DMS114 treated with DMSO at 0.1 percent for 48 hours (cell line): ENCODE results near the gene LEFTY1.
A peak's percentile ranks its signal among the peaks of the same experiment; 100 is the strongest.
"Not testable (repeated sequence)": the region's sequence is repeated elsewhere in the genome, so short reads cannot be mapped to it uniquely, and the experiment has no call there.

Experiments used
- DNase-seq: peaks from one replicate; lab custom pipeline; 2025; ENCODE audit not compliant: unreplicated experiment; lab: John Stamatoyannopoulos, UW

The LEFTY1 gene

DNA sequence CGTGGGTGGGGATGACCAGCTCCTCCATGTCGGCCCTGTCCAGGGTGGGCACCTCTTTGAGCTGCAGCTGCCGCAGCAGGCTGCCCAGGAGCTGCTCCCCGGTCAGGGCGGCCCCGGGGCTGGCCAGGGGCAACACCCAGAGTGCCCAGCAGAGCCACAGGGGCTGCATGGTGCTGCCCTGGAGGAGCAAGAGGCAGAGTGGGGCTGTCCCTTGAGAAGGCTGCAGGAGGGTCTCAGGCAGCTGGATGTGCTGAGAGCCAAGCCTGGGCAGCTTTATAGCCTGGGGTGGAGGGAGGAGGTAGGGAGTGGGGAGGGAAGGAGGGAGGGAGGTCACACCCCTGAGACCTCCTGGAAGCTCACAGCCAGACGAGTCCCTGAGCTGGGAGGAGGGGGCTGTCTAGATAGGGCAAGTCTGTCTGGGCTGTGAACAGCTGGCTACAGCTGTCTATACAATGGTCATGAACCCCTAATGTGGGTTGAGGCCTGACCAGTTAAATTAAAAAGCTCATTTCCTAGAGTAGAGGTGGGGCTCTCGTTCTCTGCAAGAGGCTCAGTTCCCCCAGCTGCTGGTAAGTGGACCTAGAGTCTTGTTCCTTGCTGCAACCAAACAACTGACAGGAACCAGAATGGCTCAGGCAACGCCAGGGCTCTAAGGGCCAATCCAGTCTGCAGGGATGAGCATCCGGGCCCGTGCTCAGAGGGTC lies at the start of gene LEFTY1:
LEFTY1 (minus strand) TSS at position 249 of the 704 bp plus-strand sequence; CDS start at position 169, 80 bp downstream.
- no peak for DNase-seq

DNA sequence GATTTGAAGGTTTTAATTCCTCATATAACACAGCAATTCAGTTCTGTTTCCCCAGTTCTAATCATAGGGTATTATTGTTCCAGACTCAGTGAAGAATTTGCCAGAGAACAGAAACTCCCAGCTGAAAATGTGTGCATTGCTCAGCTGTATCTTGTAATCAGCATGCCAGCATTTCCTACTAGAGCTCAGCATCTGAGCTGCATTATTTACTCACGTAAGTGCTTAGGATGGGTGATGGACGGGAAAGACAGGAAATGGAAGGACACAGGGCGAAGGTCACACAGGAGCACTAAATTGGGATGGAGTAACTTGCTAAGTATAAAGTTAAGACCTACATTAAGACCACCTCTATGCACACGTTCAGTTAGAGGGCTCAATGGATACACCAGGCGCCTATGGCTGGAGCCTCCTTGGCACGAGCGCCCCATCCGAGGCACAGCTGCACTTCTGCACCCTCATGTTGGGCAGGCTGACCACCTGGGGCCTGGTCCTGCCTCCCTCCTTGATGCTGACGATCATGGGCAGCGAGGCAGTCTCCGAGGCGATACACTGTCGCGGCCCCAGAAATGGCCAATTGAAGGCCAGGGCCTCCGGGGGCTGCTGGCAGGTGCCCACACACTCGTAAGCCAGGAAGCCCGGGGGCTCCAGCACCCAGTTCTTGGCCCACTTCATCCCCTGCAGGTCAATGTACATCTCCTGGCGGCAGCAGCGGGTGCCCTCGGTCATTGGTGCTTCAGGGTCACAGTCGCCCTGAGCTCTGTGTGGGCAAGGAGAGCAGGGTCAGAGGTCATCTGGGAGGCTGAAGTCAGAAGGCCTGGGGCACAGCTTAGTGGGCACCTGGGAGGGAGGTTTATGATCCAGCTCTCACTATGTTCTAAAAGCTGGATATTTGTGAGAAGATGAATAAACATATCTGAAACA lies 48.4 kb upstream of the LEFTY1 start:
- DNase-seq = no peak

GRCh38 chr1:225936523-225936922 lies 47.6 kb upstream of the LEFTY1 start:
- no peak for DNase-seq

GRCh38 chr1:225936086-225936485 lies 47.1 kb upstream of the LEFTY1 start:
- not testable (repeated sequence) for DNase-seq

- no peak for DNase-seq
These were observed 45.8 kb upstream of the LEFTY1 start for GRCh38 chr1:225934711-225935110.

DNA sequence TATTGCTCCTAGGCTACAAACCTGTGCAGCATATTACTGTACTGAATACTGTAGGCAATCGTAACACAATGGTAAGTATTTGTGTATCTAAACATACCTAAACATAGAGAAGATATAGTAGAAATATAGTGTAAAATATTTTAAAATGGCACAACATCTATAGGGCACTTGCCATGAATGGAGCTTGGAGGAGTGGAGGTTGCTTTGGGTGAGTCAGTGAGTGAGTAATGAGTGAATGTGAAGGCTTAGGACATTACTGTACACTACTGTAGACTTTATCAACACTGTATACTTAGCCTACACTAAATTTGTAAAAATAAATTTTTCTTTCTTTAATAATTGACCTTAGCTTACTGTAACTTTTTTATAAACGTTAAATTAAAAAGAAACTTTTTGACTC lies 44.1 kb upstream of the LEFTY1 start:
- DNase-seq = no peak

DNA sequence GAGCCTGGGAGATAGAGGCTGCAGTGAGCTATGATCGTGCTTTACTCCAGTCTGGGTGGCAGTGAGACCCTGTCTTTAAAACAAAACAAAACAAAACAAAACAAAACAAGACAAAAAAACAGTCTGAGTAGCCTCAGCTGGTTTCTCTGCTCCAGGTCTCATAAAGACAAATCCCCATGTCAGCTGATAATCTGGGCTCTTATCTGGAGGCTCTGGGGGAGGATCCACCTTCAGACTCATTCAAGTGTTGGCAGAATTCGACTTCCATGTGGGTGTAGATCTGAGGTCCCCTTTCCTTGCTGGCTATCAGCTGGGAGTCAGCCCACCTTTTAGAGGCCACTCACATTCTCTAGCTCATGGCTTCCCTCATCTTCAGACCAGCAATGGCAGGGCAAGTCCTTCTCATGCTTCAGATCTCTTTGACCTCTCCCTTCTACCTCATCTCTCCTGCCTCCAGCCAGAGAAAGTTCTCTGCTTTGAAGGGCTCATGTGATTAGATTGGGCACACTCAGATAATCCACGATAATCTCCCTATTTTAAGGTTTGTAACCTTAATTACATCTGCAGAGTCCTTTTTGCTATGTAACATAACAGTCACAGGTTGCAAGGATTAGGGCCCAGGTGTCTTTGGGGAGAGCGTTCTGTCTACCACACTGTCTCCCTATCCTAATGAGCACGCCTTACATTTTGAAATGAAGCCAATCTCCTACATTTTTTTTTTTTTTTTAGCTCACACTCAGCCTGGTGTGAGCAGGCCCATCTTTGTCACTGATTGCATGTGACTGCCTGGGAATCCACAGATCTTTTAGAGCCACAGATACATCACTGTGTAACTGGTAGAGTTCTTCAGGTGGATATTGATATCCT lies 42.6 kb upstream of the LEFTY1 start:
- DNase-seq = no peak

DNA sequence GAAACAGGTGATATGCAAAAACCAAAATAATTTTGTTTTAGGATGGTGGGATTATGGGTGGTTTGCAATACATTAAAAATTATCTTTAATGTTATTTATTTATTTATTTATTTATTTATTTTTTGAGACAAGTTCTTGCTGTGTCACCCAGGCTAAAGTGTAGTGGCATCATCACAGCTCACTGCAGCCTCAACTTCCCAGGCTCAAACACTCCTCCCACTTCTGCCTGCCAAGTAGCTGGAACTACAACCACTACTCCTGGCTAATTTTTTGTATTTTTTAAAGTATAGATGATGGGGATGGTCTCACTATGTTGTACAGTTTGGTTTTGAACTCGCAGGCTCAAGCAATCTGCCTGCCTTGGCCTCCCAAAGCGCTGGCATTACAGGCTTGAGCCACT lies 41.6 kb upstream of the LEFTY1 start:
- DNase-seq = no peak

DNA sequence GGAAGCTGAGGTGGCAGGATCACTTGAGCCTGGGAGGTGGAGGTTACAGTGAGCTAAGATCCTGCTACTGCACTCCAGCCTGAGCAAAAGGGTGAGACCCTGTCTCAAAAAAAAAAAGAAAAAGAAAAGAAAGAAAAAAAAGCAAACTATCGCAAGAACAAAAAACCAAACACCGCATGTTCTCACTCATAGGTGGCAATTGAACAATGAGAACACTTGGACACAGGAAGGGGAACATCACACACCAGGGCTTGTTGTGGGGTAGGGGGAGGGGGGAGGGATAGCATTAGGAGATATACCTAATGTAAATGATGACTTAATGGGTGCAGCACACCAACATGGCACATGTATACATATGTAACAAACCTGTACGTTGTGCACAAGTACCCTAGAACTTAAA lies 40.5 kb upstream of the LEFTY1 start:
- DNase-seq = not testable (repeated sequence)

GRCh38 chr1:225928186-225929175 lies 39.5 kb upstream of the LEFTY1 start:
- no peak for DNase-seq

GRCh38 chr1:225926551-225927113 lies 37.7 kb upstream of the LEFTY1 start:
- no peak for DNase-seq

DNA sequence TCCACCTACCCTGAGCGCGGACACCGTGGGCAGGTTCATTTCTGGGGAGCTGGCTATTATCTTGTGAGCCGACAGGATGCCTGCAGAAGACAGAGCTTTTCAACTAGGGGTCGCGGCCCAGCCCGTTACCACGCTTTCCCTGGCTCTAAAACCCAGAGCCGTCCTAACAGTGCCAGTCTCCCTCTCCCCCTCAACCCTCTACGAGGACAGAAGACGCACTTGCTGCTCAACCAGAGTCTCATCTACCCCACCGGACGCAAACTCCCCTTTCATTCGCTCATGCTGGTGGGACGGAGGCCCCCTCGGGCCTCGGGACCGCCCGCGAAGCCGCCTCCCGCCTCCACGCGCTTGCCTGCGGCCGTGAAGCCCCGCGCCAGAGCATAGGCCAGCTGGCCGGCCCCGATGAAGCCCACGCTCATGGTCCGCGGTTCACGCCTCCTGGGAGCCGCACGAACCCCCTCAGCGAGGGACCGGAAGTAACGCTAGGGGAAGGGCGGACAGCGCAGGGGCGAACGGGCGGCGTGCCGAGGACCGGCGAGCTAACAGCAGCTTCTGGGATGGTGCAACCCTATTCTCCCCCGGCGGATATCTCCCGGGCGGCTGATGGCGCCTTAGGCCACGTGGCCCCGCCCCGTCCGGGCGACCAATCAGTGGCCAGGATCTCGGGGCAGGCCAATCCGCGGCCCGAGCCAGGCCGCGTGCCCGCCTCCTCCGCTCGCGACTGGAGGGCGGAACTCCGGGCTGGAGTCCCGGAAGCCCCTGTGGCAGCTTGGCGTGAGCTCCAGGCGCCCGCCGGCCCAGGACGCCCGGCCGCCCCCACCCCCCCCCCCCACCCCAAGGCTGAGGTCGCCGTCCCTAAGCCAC lies 35.0 kb upstream of the LEFTY1 start, which contains the start of gene PYCR2:
PYCR2 (minus strand) TSS at position 559 of the 864 bp plus-strand sequence; CDS start at position 419, 140 bp downstream.
- peak; percentile 86 for DNase-seq

GRCh38 chr1:225923381-225923691 lies 34.4 kb upstream of the LEFTY1 start:
- no peak for DNase-seq

DNA sequence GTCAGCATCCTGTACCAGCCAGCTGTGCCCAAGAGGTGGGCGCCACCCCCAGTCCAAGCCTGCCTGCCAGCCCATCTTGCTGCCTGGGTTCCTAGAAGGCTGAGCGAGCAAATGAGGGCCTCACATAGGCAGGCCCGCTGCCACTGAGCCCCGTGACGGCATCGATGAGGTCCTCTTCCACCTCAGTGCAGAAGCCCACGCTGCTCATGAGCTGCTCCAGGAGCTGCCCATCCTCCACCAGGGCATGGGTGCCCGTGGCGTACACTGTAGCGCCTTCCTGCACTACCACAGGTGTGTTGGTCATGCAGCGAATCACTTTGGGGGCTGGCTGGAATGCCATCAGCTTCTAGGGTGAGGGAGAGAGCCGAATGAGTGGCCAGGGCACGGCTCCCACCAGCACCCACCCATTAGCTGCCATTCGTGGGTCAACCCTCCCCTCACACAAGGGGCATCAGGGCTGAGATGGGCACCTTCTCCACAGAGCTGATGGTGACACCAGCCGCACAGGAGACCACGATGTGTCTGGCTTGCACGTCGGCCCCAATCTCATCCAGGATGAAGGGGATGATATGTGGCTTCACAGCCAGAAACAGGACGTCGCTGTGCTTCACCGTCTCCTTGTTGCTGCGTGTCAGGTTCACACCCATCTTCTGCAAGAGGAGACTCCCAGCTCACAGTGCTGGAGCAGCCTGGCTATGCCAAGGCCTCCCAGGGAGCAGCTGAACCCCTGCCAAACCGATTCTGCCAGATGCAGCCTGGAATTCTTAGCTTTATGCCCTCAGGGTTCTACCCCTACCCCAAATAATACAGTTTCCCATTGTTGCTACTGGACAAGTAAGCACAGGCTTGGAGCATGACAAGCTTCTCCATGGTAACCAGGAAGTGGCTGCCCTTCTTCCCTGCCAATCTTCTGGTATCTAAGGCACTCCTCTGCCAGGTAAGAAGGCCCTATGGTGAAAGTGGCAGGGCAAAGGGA lies 33.1 kb upstream of the LEFTY1 start:
- no peak for DNase-seq

GRCh38 chr1:225919906-225920305 lies 31.0 kb upstream of the LEFTY1 start:
- DNase-seq = no peak

GRCh38 chr1:225918280-225918679 lies 29.3 kb upstream of the LEFTY1 start:
- no peak for DNase-seq

GRCh38 chr1:225917536-225917935 lies 28.6 kb upstream of the LEFTY1 start:
- DNase-seq = no peak

DNA sequence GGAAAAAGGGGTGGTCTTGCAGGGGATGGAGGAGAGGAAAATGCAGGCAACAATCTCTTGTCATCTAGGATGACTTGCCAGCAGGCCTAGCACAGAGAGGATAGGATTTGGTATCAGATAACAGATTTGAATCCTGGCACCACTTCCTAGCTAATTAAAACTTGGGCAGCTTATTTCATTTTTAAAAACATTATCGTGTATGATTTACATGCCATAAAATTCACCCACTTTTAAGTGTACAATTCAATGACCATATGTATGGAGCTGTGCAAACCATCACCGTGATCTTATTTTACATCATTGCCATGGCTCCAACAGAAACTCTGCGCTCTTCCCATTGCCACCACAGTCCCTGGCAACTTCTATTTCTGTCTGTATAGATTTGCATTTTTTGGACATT lies 28.2 kb upstream of the LEFTY1 start:
- no peak for DNase-seq
